Neural crest cell (in vitro differentiated cells): Measurements from ENCODE around the gene GFPT2. TPM values are rescaled to one million over a fixed set of nuclear protein-coding genes. Genes with fewer than 3 reads are reported as not detected.

Source experiments
- DNase-seq: peaks from one replicate; pipeline ENCODE4 v3.0.0; 2021; ENCODE audit warnings: low read depth, mixed read lengths, low spot score
- H3K27ac Mint-ChIP-seq: one replicate; pipeline ENCODE4 v1.8.0; 2021; ENCODE audit warnings: mild to moderate bottlenecking, mixed read lengths; ENCODE audit not compliant: unreplicated experiment
- H3K27me3 Mint-ChIP-seq: 2 replicates; pipeline ENCODE4 v1.8.0; 2021; ENCODE audit warnings: low read depth, mild to moderate bottlenecking, mixed read lengths
- H3K36me3 Mint-ChIP-seq: 2 replicates; pipeline ENCODE4 v1.8.0; 2021; ENCODE audit warnings: low read depth, mild to moderate bottlenecking, mixed read lengths
- H3K4me1 Mint-ChIP-seq: 2 replicates; pipeline ENCODE4 v1.8.0; 2021; ENCODE audit warnings: mixed read lengths
- H3K4me3 Mint-ChIP-seq: one replicate; pipeline ENCODE4 v1.8.0; 2021; ENCODE audit warnings: mild to moderate bottlenecking, mixed read lengths
- H3K9me3 Mint-ChIP-seq: 2 replicates; pipeline ENCODE4 v1.8.0; 2021; ENCODE audit warnings: mixed read lengths
- CTCF ChIP-seq: fragments of 200-600 bp; sonication (generic); conservative IDR thresholded peaks from 2 replicates; pipeline ENCODE4 v1.5.0; 2021; ENCODE audit warnings: antibody characterized with exemption, mild to moderate bottlenecking
- total RNA-seq: library from RNA; stranded (reverse); gene quantifications from 2 replicates; pipeline ENCODE4 v1.2.1, GENCODE V29; 2021

The GFPT2 gene
- total RNA-seq, 1 donor from 2014 or later = 12.5 TPM

GRCh38 chr5:180377556-180378197 is 24.5 kb upstream of the GFPT2 start:
- DNase-seq = no peak
- Mint-ChIP-seq H3K4me3 (no peak overlapping the region), H3K27ac (no peak overlapping the region), H3K9me3 (no peaks in the 10 kb centered on the region), H3K27me3 (peaks cover 3% of the 10 kb centered on the region), H3K4me1 (no peaks in the 10 kb centered on the region), H3K36me3 (no peaks in the 10 kb centered on the region)
- TF ChIP-seq CTCF = no peak

- peaks cover 3% of the 10 kb centered on the region for H3K27me3 Mint-ChIP-seq
- no peaks in the 10 kb centered on the region for H3K36me3 Mint-ChIP-seq
- H3K4me1 Mint-ChIP-seq = no peaks in the 10 kb centered on the region
- no peak overlapping the region for H3K27ac Mint-ChIP-seq
- no peak overlapping the region for H3K4me3 Mint-ChIP-seq
- DNase-seq = no peak
- H3K9me3 Mint-ChIP-seq = no peaks in the 10 kb centered on the region
- no peak for TF ChIP-seq CTCF
Measured at GRCh38 chr5:180376511-180376910, 23.4 kb upstream of the GFPT2 start.

GRCh38 chr5:180375955-180376354 is 22.8 kb upstream of the GFPT2 start:
- TF ChIP-seq CTCF = no peak
- Mint-ChIP-seq H3K27ac (no peak overlapping the region), H3K27me3 (peaks cover 3% of the 10 kb centered on the region), H3K36me3 (no peaks in the 10 kb centered on the region), H3K4me1 (no peaks in the 10 kb centered on the region), H3K9me3 (no peaks in the 10 kb centered on the region), H3K4me3 (no peak overlapping the region)
- no peak for DNase-seq

GRCh38 chr5:180375291-180375690 is 22.2 kb upstream of the GFPT2 start:
- H3K9me3 Mint-ChIP-seq = no peaks in the 10 kb centered on the region
- no peaks in the 10 kb centered on the region for H3K4me1 Mint-ChIP-seq
- DNase-seq = no peak
- peak overlapping the region; percentile 19 for H3K27ac Mint-ChIP-seq
- H3K27me3 Mint-ChIP-seq = peaks cover 3% of the 10 kb centered on the region
- no peak overlapping the region for H3K4me3 Mint-ChIP-seq
- H3K36me3 Mint-ChIP-seq = no peaks in the 10 kb centered on the region
- TF ChIP-seq CTCF = no peak

GRCh38 chr5:180373870-180374269 is 20.7 kb upstream of the GFPT2 start:
- H3K27me3 Mint-ChIP-seq = peaks cover 3% of the 10 kb centered on the region
- no peak overlapping the region for H3K27ac Mint-ChIP-seq
- TF ChIP-seq CTCF = no peak
- H3K4me3 Mint-ChIP-seq = no peak overlapping the region
- H3K9me3 Mint-ChIP-seq = no peaks in the 10 kb centered on the region
- no peaks in the 10 kb centered on the region for H3K36me3 Mint-ChIP-seq
- no peaks in the 10 kb centered on the region for H3K4me1 Mint-ChIP-seq
- no peak for DNase-seq
